Activated CD4-positive, alpha-beta T cell treated with anti-CD3 and anti-CD28 coated beads, Interleukin-2, amount 10 ng/mL, durations not matched to agents 24 days and 14 days (primary cell): ENCODE measurements around the gene TMEM263. TPM values are rescaled to one million over a fixed set of nuclear protein-coding genes. Genes with fewer than 3 reads are reported as not detected.
A peak's percentile ranks its signal among the peaks of the same experiment; 100 is the strongest.

Experiments used
- DNase-seq: peaks from one replicate; pipeline ENCODE4 v3.0.0; 2022
- H3K27ac Mint-ChIP-seq: one replicate; pipeline ENCODE4 v1.8.0; 2022; ENCODE audit warnings: mild to moderate bottlenecking, mixed read lengths
- H3K27me3 Mint-ChIP-seq: one replicate; pipeline ENCODE4 v1.8.0; 2022; ENCODE audit warnings: mixed read lengths
- H3K36me3 Mint-ChIP-seq: one replicate; pipeline ENCODE4 v1.8.0; 2022; ENCODE audit warnings: low read depth, mild to moderate bottlenecking, mixed read lengths
- H3K4me1 Mint-ChIP-seq: one replicate; pipeline ENCODE4 v1.8.0; 2021; ENCODE audit warnings: mixed read lengths
- H3K4me3 Mint-ChIP-seq: one replicate; pipeline ENCODE4 v1.8.0; 2022; ENCODE audit warnings: mild to moderate bottlenecking, moderate library complexity, mixed read lengths
- H3K9me3 Mint-ChIP-seq: one replicate; pipeline ENCODE4 v1.8.0; 2021; ENCODE audit warnings: mixed read lengths
- intact Hi-C: fragments of 100-400 bp; cut with micrococcal nuclease; formaldehyde crosslinking; loops from one replicate; pipeline ENCODE4 v1.15.1; 2023
- total RNA-seq: library from RNA; stranded (reverse); gene quantifications from 2 replicates; pipeline ENCODE4 v1.2.3, GENCODE V29; 2022

The TMEM263 gene
- total RNA-seq: 24.8 and 26.6 TPM in 2 replicates

GRCh38 chr12:106955377-106956047, at the start of gene TMEM263:
TSS of gene TMEM263 (plus strand) at chr12:106955907. CDS start at chr12:106967117, 11,210 bp downstream.
- peaks cover 8% of the 10 kb centered on the region for H3K9me3 Mint-ChIP-seq
- H3K27me3 Mint-ChIP-seq: peaks cover 13% of the 10 kb centered on the region
- H3K4me3 Mint-ChIP-seq: peak within 1 kb of the TSS; percentile 97
- peaks cover 3% of the 10 kb centered on the region for H3K36me3 Mint-ChIP-seq
- H3K27ac Mint-ChIP-seq: peak within 1 kb of the TSS; percentile 97
- peaks cover 24% of the 10 kb centered on the region for H3K4me1 Mint-ChIP-seq
- DNase-seq: peak; percentile 97
- intact Hi-C loops: loop anchor here (1.0 to 5.0 kb wide), 7 partner anchors 32 to 730 kb away; partner anchors contain the start of genes CRY1, MTERF2, POLR3B and PWP1

- no peaks in the 10 kb centered on the region for H3K36me3 Mint-ChIP-seq
- no peak for DNase-seq
- H3K27ac Mint-ChIP-seq: no peak overlapping the region
- intact Hi-C loops: no loop called here
- H3K4me1 Mint-ChIP-seq: peaks cover 23% of the 10 kb centered on the region
- peaks cover 29% of the 10 kb centered on the region for H3K27me3 Mint-ChIP-seq
- no peak overlapping the region for H3K4me3 Mint-ChIP-seq
- no peaks in the 10 kb centered on the region for H3K9me3 Mint-ChIP-seq
Observed at GRCh38 chr12:106906715-106907114, 49.0 kb upstream of the TMEM263 start.

GRCh38 chr12:106907411-106907810, 48.3 kb upstream of the TMEM263 start:
- no peak for DNase-seq
- Mint-ChIP-seq H3K9me3 (no peaks in the 10 kb centered on the region), H3K4me3 (no peak overlapping the region), H3K4me1 (peaks cover 24% of the 10 kb centered on the region), H3K36me3 (no peaks in the 10 kb centered on the region), H3K27me3 (peaks cover 26% of the 10 kb centered on the region), H3K27ac (no peak overlapping the region)
- intact Hi-C loops: no loop called here

GRCh38 chr12:106907846-106908245, 47.9 kb upstream of the TMEM263 start:
- peaks cover 22% of the 10 kb centered on the region for H3K27me3 Mint-ChIP-seq
- no peak overlapping the region for H3K27ac Mint-ChIP-seq
- no peaks in the 10 kb centered on the region for H3K9me3 Mint-ChIP-seq
- no peak for DNase-seq
- intact Hi-C loops: no loop called here
- no peak overlapping the region for H3K4me3 Mint-ChIP-seq
- H3K36me3 Mint-ChIP-seq: no peaks in the 10 kb centered on the region
- H3K4me1 Mint-ChIP-seq: peaks cover 24% of the 10 kb centered on the region

- peaks cover 21% of the 10 kb centered on the region for H3K4me1 Mint-ChIP-seq
- no peak for DNase-seq
- intact Hi-C loops: no loop called here
- no peak overlapping the region for H3K27ac Mint-ChIP-seq
- H3K36me3 Mint-ChIP-seq: no peaks in the 10 kb centered on the region
- peaks cover 18% of the 10 kb centered on the region for H3K27me3 Mint-ChIP-seq
- no peaks in the 10 kb centered on the region for H3K9me3 Mint-ChIP-seq
- no peak overlapping the region for H3K4me3 Mint-ChIP-seq
Observed at GRCh38 chr12:106908561-106908960, 47.1 kb upstream of the TMEM263 start.

- Mint-ChIP-seq H3K9me3 (no peaks in the 10 kb centered on the region), H3K36me3 (no peaks in the 10 kb centered on the region), H3K4me3 (no peak overlapping the region), H3K27ac (no peak overlapping the region), H3K4me1 (peaks cover 27% of the 10 kb centered on the region), H3K27me3 (peaks cover 8% of the 10 kb centered on the region)
- intact Hi-C loops: loop anchor here (10.0 kb wide), 2 partner anchors 135 to 325 kb away; partner anchors contain the start of genes RFX4 and RIC8B
- DNase-seq: no peak
Observed at GRCh38 chr12:106910202-106910601, 45.5 kb upstream of the TMEM263 start.

- DNase-seq: no peak
- no peaks in the 10 kb centered on the region for H3K9me3 Mint-ChIP-seq
- intact Hi-C loops: loop anchor here (10.0 kb wide), 2 partner anchors 137 to 327 kb away; partner anchors contain the start of genes RFX4 and RIC8B
- H3K4me3 Mint-ChIP-seq: no peak overlapping the region
- H3K36me3 Mint-ChIP-seq: no peaks in the 10 kb centered on the region
- peaks cover 8% of the 10 kb centered on the region for H3K27me3 Mint-ChIP-seq
- H3K4me1 Mint-ChIP-seq: peaks cover 34% of the 10 kb centered on the region
- peak overlapping the region; percentile 48 for H3K27ac Mint-ChIP-seq
Observed at GRCh38 chr12:106911581-106911980, 44.1 kb upstream of the TMEM263 start.

- Mint-ChIP-seq H3K4me3 (no peak overlapping the region), H3K4me1 (peaks cover 31% of the 10 kb centered on the region), H3K27ac (no peak overlapping the region), H3K27me3 (peaks cover 2% of the 10 kb centered on the region), H3K36me3 (no peaks in the 10 kb centered on the region), H3K9me3 (no peaks in the 10 kb centered on the region)
- intact Hi-C loops: loop anchor here (10.0 kb wide), 2 partner anchors 139 to 329 kb away; partner anchors contain the start of genes RFX4 and RIC8B
- DNase-seq: no peak
Observed at GRCh38 chr12:106913456-106913855, 42.3 kb upstream of the TMEM263 start.

- Mint-ChIP-seq H3K4me1 (peaks cover 33% of the 10 kb centered on the region), H3K9me3 (no peaks in the 10 kb centered on the region), H3K27ac (peak overlapping the region; percentile 86), H3K4me3 (peak overlapping the region; percentile 32), H3K27me3 (peaks cover 5% of the 10 kb centered on the region), H3K36me3 (no peaks in the 10 kb centered on the region)
- intact Hi-C loops: loop anchor here (2.0 to 10.0 kb wide), 6 partner anchors 40 to 688 kb away; partner anchors contain the start of genes RFX4, RIC8B and TMEM263
- peak; percentile 79 for DNase-seq
Observed at GRCh38 chr12:106914796-106915634, 40.7 kb upstream of the TMEM263 start.

GRCh38 chr12:106915635-106916026, 40.1 kb upstream of the TMEM263 start:
- Mint-ChIP-seq H3K9me3 (no peaks in the 10 kb centered on the region), H3K4me3 (no peak overlapping the region), H3K36me3 (no peaks in the 10 kb centered on the region), H3K4me1 (peaks cover 28% of the 10 kb centered on the region), H3K27me3 (peaks cover 5% of the 10 kb centered on the region), H3K27ac (peak overlapping the region; percentile 86)
- DNase-seq: no peak
- intact Hi-C loops: loop anchor here (2.0 to 10.0 kb wide), 6 partner anchors 39 to 688 kb away; partner anchors contain the start of genes RFX4, RIC8B and TMEM263

GRCh38 chr12:106917503-106917902, 38.2 kb upstream of the TMEM263 start:
- peaks cover 13% of the 10 kb centered on the region for H3K27me3 Mint-ChIP-seq
- H3K36me3 Mint-ChIP-seq: no peaks in the 10 kb centered on the region
- H3K4me3 Mint-ChIP-seq: no peak overlapping the region
- H3K9me3 Mint-ChIP-seq: no peaks in the 10 kb centered on the region
- no peak for DNase-seq
- no peak overlapping the region for H3K27ac Mint-ChIP-seq
- intact Hi-C loops: loop anchor here (5.0 to 10.0 kb wide), 5 partner anchors 60 to 690 kb away; partner anchors contain the start of genes RFX4 and RIC8B
- peaks cover 18% of the 10 kb centered on the region for H3K4me1 Mint-ChIP-seq

- intact Hi-C loops: loop anchor here (5.0 to 10.0 kb wide), 5 partner anchors 61 to 691 kb away; partner anchors contain the start of genes RFX4 and RIC8B
- Mint-ChIP-seq H3K27me3 (peaks cover 19% of the 10 kb centered on the region), H3K9me3 (peaks cover 3% of the 10 kb centered on the region), H3K4me3 (no peak overlapping the region), H3K36me3 (no peaks in the 10 kb centered on the region), H3K27ac (no peak overlapping the region), H3K4me1 (peaks cover 18% of the 10 kb centered on the region)
- DNase-seq: peak; percentile 66
Observed at GRCh38 chr12:106918746-106919145, 37.0 kb upstream of the TMEM263 start.

- intact Hi-C loops: loop anchor here (1.0 to 10.0 kb wide), 9 partner anchors 63 to 693 kb away; partner anchors contain the start of genes POLR3B, RFX4 and RIC8B
- Mint-ChIP-seq H3K4me3 (no peak overlapping the region), H3K27ac (no peak overlapping the region), H3K4me1 (peaks cover 11% of the 10 kb centered on the region), H3K36me3 (no peaks in the 10 kb centered on the region), H3K9me3 (peaks cover 9% of the 10 kb centered on the region), H3K27me3 (peaks cover 23% of the 10 kb centered on the region)
- peak; percentile 74 for DNase-seq
Observed at GRCh38 chr12:106919910-106920544, 35.7 kb upstream of the TMEM263 start.
